ENCODE measurements around the gene ZFP36L2. TPM values are rescaled to one million over a fixed set of nuclear protein-coding genes. Genes with fewer than 3 reads are reported as not detected.

The ZFP36L2 gene
- polyA plus RNA-seq, 1 of the 3 experiments (the other 2 are of a cell fraction), result 18.4 TPM

- TF ChIP-seq CTCF (IDR thresholded peaks at IDR 0.05) (no peak), ELF1 (IDR thresholded peaks at IDR 0.05) (no peak), RAD21 (IDR thresholded peaks at IDR 0.05; ENCODE audit: low read length) (no peak)
These were observed 42.7 kb downstream of the ZFP36L2 start (continued) for GRCh38 chr2:43183743-43184142.

- no peaks in the 10 kb centered on the region for H3K27me3 ChIP-seq (ENCODE audit: insufficient read depth)
- no peaks in the 10 kb centered on the region for H3K36me3 ChIP-seq (replicated peaks in 1 of 2; ENCODE audit: control insufficient read depth in 1 of 2, insufficient read depth in 2 of 2, low read length in 1 of 2)
- WGBS (ENCODE audit: low lambda C conversion rate), result 92% methylated on average over 8 of the region's 8 CpGs
- peaks cover 8 to 10% of the 10 kb centered on the region in 2 experiments; a peak in 3 of 4 replicates for H3K4me1 ChIP-seq (ENCODE audit: control insufficient read depth in 1 of 2, insufficient read depth in 2 of 2, low read depth in 1 of 2, low read length in 1 of 2)
- H3K9me2 ChIP-seq, result no peaks in the 10 kb centered on the region
- H3K4me3 ChIP-seq (ENCODE audit: low read depth in 2 of 2, low read length in 1 of 2), result no peak overlapping the region
- H3K4me2 ChIP-seq, result no peak overlapping the region
- peaks cover 5% of the 10 kb centered on the region for H3F3A ChIP-seq (replicated peaks; ENCODE audit: insufficient read depth)
- H3K79me2 ChIP-seq (ENCODE audit: insufficient read depth), result no peaks in the 10 kb centered on the region
- H3K9me3 ChIP-seq, result no peaks in the 10 kb centered on the region
- ChIA-PET CTCF (interaction anchor here (0.8 to 1.2 kb wide), 3 partner anchors 13 to 361 kb away, joined by 3 to 8 read pairs (median 4); no protein-coding TSS in a partner anchor), POLR2A (no interaction called here)
- no peak for TF ChIP-seq MEF2A (IDR thresholded peaks at IDR 0.05; ENCODE audit: borderline replicate concordance, low read depth)
- TF ChIP-seq USF1 (IDR thresholded peaks at IDR 0.05; ENCODE audit: borderline replicate concordance, low read depth), result no peak
- no peak for TF ChIP-seq PBX3 (IDR thresholded peaks at IDR 0.05)
- no peak for TF ChIP-seq RXRA (IDR thresholded peaks at IDR 0.05; ENCODE audit: borderline replicate concordance, low read depth)
- TF ChIP-seq TCF12 (IDR thresholded peaks at IDR 0.05), result no peak
- TF ChIP-seq NRF1 (IDR thresholded peaks at IDR 0.05; ENCODE audit: low read depth, low read length), result no peak
- TF ChIP-seq FOXM1 (IDR thresholded peaks at IDR 0.05; ENCODE audit: low read depth), result no peak
- no peak for TF ChIP-seq ZBTB33 (IDR thresholded peaks at IDR 0.05; ENCODE audit: borderline replicate concordance, low read depth)
- TF ChIP-seq POLR2AphosphoS5 (IDR thresholded peaks at IDR 0.05; ENCODE audit: low read depth, low read length), result no peak
- no peak for TF ChIP-seq IRF3 (IDR thresholded peaks at IDR 0.05; ENCODE audit: low read depth, low read length)
- no peak for TF ChIP-seq REST (IDR thresholded peaks at IDR 0.05; ENCODE audit: low read depth, low read length)
- no peak for TF ChIP-seq TEAD4 (IDR thresholded peaks at IDR 0.05; ENCODE audit: borderline replicate concordance, insufficient read depth)
- no peak for TF ChIP-seq MAX (IDR thresholded peaks at IDR 0.05; ENCODE audit: low read depth)
- TF ChIP-seq YY1 (IDR thresholded peaks at IDR 0.05; ENCODE audit: low read depth), result no peak
- no peak for TF ChIP-seq FOXJ3 (CRISPR knock-in tag; IDR thresholded peaks at IDR 0.05)
- TF ChIP-seq TAF1 (IDR thresholded peaks at IDR 0.05; ENCODE audit: borderline replicate concordance, low read depth, low read length), result no peak
- TF ChIP-seq SMC3 (IDR thresholded peaks at IDR 0.05; ENCODE audit: low read depth, low read length), result no peak
- no peak overlapping the region for H3K9ac ChIP-seq
- no peak overlapping the region for H2AFZ ChIP-seq (ENCODE audit: low read depth)
- no peaks in the 10 kb centered on the region for H4K20me1 ChIP-seq (ENCODE audit: insufficient read depth)
- no peak overlapping the region for H3K27ac ChIP-seq (ENCODE audit: low read depth in 2 of 2, low read length in 1 of 2)
- DNase-seq, result no peak
These were observed 45.5 kb downstream of the ZFP36L2 start for GRCh38 chr2:43180897-43181296.
